Activated CD4-positive, alpha-beta memory T cell treated with anti-CD3 and anti-CD28 coated beads, Interleukin-2, amount 10 ng/mL, durations not matched to agents 7 days and 5 days (primary cell): ENCODE data around the gene IQCH. TPM values are rescaled to one million over a fixed set of nuclear protein-coding genes. Genes with fewer than 3 reads are reported as not detected.

Experiments
- CTCF ChIA-PET: fragments of 350-600 bp; sonication (Branson Sonifier 250); formaldehyde crosslinking; loops from one replicate; lab custom pipeline; 2021; ENCODE audit warnings: antibody characterized with exemption, inconsistent platforms; lab: Charles Lee
- POLR2A ChIA-PET: fragments of 350-600 bp; sonication (Branson Sonifier 250); formaldehyde crosslinking; loops from one replicate; lab custom pipeline; 2021; ENCODE audit warnings: antibody characterized with exemption; lab: Charles Lee
- DNase-seq: peaks from one replicate; pipeline ENCODE4 v3.0.0-alpha.2; 2020
- H3K27ac Mint-ChIP-seq: one replicate; pipeline ENCODE4 v1.8.0; 2021; ENCODE audit warnings: mild to moderate bottlenecking, mixed read lengths
- H3K27me3 Mint-ChIP-seq: one replicate; pipeline ENCODE4 v1.8.0; 2021; ENCODE audit warnings: mixed read lengths
- H3K36me3 Mint-ChIP-seq: one replicate; pipeline ENCODE4 v1.8.0; 2021; ENCODE audit warnings: low read depth, mixed read lengths
- H3K4me1 Mint-ChIP-seq: one replicate; pipeline ENCODE4 v1.8.0; 2021; ENCODE audit warnings: mixed read lengths
- H3K4me3 Mint-ChIP-seq: one replicate; pipeline ENCODE4 v1.8.0; 2021; ENCODE audit warnings: mild to moderate bottlenecking, mixed read lengths
- H3K9me3 Mint-ChIP-seq: one replicate; pipeline ENCODE4 v1.8.0; 2021; ENCODE audit warnings: mixed read lengths
- total RNA-seq, 2 experiments: library from RNA; stranded (reverse); gene quantifications; one replicate each; pipeline ENCODE4 v1.2.3, GENCODE V29; 2021

IQCH gene
- total RNA-seq, 2 experiments from 2014 or later: 0.78 to 0.98 TPM

GRCh38 chr15:67311731-67312130 lies 57.1 kb downstream of the IQCH start:
- Mint-ChIP-seq H3K36me3 (no peaks in the 10 kb centered on the region), H3K9me3 (no peaks in the 10 kb centered on the region), H3K27ac (no peak overlapping the region), H3K27me3 (peaks cover 6% of the 10 kb centered on the region), H3K4me3 (no peak overlapping the region), H3K4me1 (peaks cover 4% of the 10 kb centered on the region)
- ChIA-PET POLR2A (no interaction called here), CTCF (no interaction called here)
- DNase-seq: no peak

- no peak overlapping the region for H3K27ac Mint-ChIP-seq
- H3K27me3 Mint-ChIP-seq: peaks cover 14% of the 10 kb centered on the region
- H3K4me1 Mint-ChIP-seq: no peaks in the 10 kb centered on the region
- no peak overlapping the region for H3K4me3 Mint-ChIP-seq
- ChIA-PET CTCF (no interaction called here), POLR2A (no interaction called here)
- H3K36me3 Mint-ChIP-seq: no peaks in the 10 kb centered on the region
- DNase-seq: no peak
- H3K9me3 Mint-ChIP-seq: no peaks in the 10 kb centered on the region
These were observed 65.4 kb downstream of the IQCH start for GRCh38 chr15:67319961-67320360.

GRCh38 chr15:67321352-67321751 lies 66.8 kb downstream of the IQCH start:
- Mint-ChIP-seq H3K9me3 (no peaks in the 10 kb centered on the region), H3K27ac (no peak overlapping the region), H3K27me3 (peaks cover 15% of the 10 kb centered on the region), H3K36me3 (no peaks in the 10 kb centered on the region), H3K4me3 (no peak overlapping the region), H3K4me1 (no peaks in the 10 kb centered on the region)
- DNase-seq: no peak
- POLR2A ChIA-PET: no interaction called here
- CTCF ChIA-PET: no interaction called here

GRCh38 chr15:67322481-67322880 lies 67.9 kb downstream of the IQCH start:
- ChIA-PET POLR2A (no interaction called here), CTCF (interaction anchor here (0.7 kb wide), 1 partner anchor 84 kb away, joined by 3 read pairs; no protein-coding TSS in a partner anchor)
- Mint-ChIP-seq H3K4me1 (no peaks in the 10 kb centered on the region), H3K9me3 (no peaks in the 10 kb centered on the region), H3K27me3 (peaks cover 15% of the 10 kb centered on the region), H3K4me3 (no peak overlapping the region), H3K36me3 (no peaks in the 10 kb centered on the region), H3K27ac (no peak overlapping the region)
- DNase-seq: no peak

GRCh38 chr15:67327312-67327711 lies 72.7 kb downstream of the IQCH start:
- no peaks in the 10 kb centered on the region for H3K36me3 Mint-ChIP-seq
- no peak for DNase-seq
- CTCF ChIA-PET: interaction anchor here (0.8 kb wide), 1 partner anchor 734 kb away, joined by 3 read pairs; no protein-coding TSS in a partner anchor
- no peak overlapping the region for H3K27ac Mint-ChIP-seq
- H3K4me1 Mint-ChIP-seq: no peaks in the 10 kb centered on the region
- H3K4me3 Mint-ChIP-seq: no peak overlapping the region
- POLR2A ChIA-PET: no interaction called here
- H3K27me3 Mint-ChIP-seq: peaks cover 12% of the 10 kb centered on the region
- H3K9me3 Mint-ChIP-seq: no peaks in the 10 kb centered on the region

GRCh38 chr15:67327737-67328136 lies 73.2 kb downstream of the IQCH start:
- Mint-ChIP-seq H3K4me1 (no peaks in the 10 kb centered on the region), H3K9me3 (no peaks in the 10 kb centered on the region), H3K4me3 (no peak overlapping the region), H3K27ac (no peak overlapping the region), H3K27me3 (peaks cover 14% of the 10 kb centered on the region), H3K36me3 (no peaks in the 10 kb centered on the region)
- ChIA-PET POLR2A (no interaction called here), CTCF (interaction anchor here (1.0 kb wide), 1 partner anchor 425 kb away, joined by 3 read pairs; no protein-coding TSS in a partner anchor)
- DNase-seq: no peak

GRCh38 chr15:67329984-67330733 lies 75.6 kb downstream of the IQCH start:
- CTCF ChIA-PET: interaction anchor here (0.9 kb wide), 1 partner anchor 127 kb away, joined by 3 read pairs; no protein-coding TSS in a partner anchor
- no peaks in the 10 kb centered on the region for H3K4me1 Mint-ChIP-seq
- H3K27me3 Mint-ChIP-seq: peaks cover 14% of the 10 kb centered on the region
- no peaks in the 10 kb centered on the region for H3K9me3 Mint-ChIP-seq
- H3K36me3 Mint-ChIP-seq: no peaks in the 10 kb centered on the region
- no peak overlapping the region for H3K27ac Mint-ChIP-seq
- POLR2A ChIA-PET: no interaction called here
- no peak overlapping the region for H3K4me3 Mint-ChIP-seq
- DNase-seq: no peak

- peaks cover 2% of the 10 kb centered on the region for H3K4me1 Mint-ChIP-seq
- no peak overlapping the region for H3K4me3 Mint-ChIP-seq
- no peaks in the 10 kb centered on the region for H3K36me3 Mint-ChIP-seq
These were observed 77.1 kb downstream of the IQCH start for GRCh38 chr15:67331676-67332075.

GRCh38 chr15:67335026-67335425 lies 80.4 kb downstream of the IQCH start:
- H3K4me1 Mint-ChIP-seq: peaks cover 2% of the 10 kb centered on the region
- peaks cover 8% of the 10 kb centered on the region for H3K27me3 Mint-ChIP-seq
- ChIA-PET POLR2A (no interaction called here), CTCF (no interaction called here)
- no peaks in the 10 kb centered on the region for H3K36me3 Mint-ChIP-seq
- H3K4me3 Mint-ChIP-seq: no peak overlapping the region
- DNase-seq: no peak
- no peaks in the 10 kb centered on the region for H3K9me3 Mint-ChIP-seq
- H3K27ac Mint-ChIP-seq: no peak overlapping the region

More at GRCh38 chr15:67331676-67332075, 77.1 kb downstream of the IQCH start:
- Mint-ChIP-seq H3K9me3 (no peaks in the 10 kb centered on the region), H3K27ac (no peak overlapping the region), H3K27me3 (peaks cover 12% of the 10 kb centered on the region)
- POLR2A ChIA-PET: no interaction called here
- CTCF ChIA-PET: no interaction called here
- DNase-seq: no peak

GRCh38 chr15:67335534-67336222 lies 81.1 kb downstream of the IQCH start:
- Mint-ChIP-seq H3K4me1 (peaks cover 2% of the 10 kb centered on the region), H3K4me3 (no peak overlapping the region)

GRCh38 chr15:67340630-67341029 lies 86.0 kb downstream of the IQCH start:
- peaks cover 1% of the 10 kb centered on the region for H3K27me3 Mint-ChIP-seq
- H3K27ac Mint-ChIP-seq: no peak overlapping the region
- no peaks in the 10 kb centered on the region for H3K36me3 Mint-ChIP-seq
- no peak overlapping the region for H3K4me3 Mint-ChIP-seq
- CTCF ChIA-PET: interaction anchor here (0.6 kb wide), 1 partner anchor 58 kb away, joined by 4 read pairs; no protein-coding TSS in a partner anchor
- no peaks in the 10 kb centered on the region for H3K9me3 Mint-ChIP-seq
- POLR2A ChIA-PET: no interaction called here
- no peak for DNase-seq
- no peaks in the 10 kb centered on the region for H3K4me1 Mint-ChIP-seq

More at GRCh38 chr15:67335534-67336222, 81.1 kb downstream of the IQCH start:
- ChIA-PET CTCF (no interaction called here), POLR2A (no interaction called here)
- Mint-ChIP-seq H3K27me3 (peaks cover 7% of the 10 kb centered on the region), H3K27ac (no peak overlapping the region), H3K36me3 (no peaks in the 10 kb centered on the region), H3K9me3 (no peaks in the 10 kb centered on the region)
- DNase-seq: no peak

- CTCF ChIA-PET: no interaction called here
- Mint-ChIP-seq H3K36me3 (no peaks in the 10 kb centered on the region), H3K27me3 (peaks cover 1% of the 10 kb centered on the region), H3K4me1 (no peaks in the 10 kb centered on the region), H3K27ac (no peak overlapping the region), H3K4me3 (no peak overlapping the region), H3K9me3 (no peaks in the 10 kb centered on the region)
- POLR2A ChIA-PET: no interaction called here
- no peak for DNase-seq
These were observed 87.0 kb downstream of the IQCH start for GRCh38 chr15:67341539-67341938.

- H3K27me3 Mint-ChIP-seq: peaks cover 5% of the 10 kb centered on the region
- H3K9me3 Mint-ChIP-seq: peaks cover 6% of the 10 kb centered on the region
- H3K36me3 Mint-ChIP-seq: peaks cover 2% of the 10 kb centered on the region
- no peaks in the 10 kb centered on the region for H3K4me1 Mint-ChIP-seq
- ChIA-PET POLR2A (no interaction called here), CTCF (no interaction called here)
- DNase-seq: no peak
- H3K27ac Mint-ChIP-seq: no peak overlapping the region
- H3K4me3 Mint-ChIP-seq: no peak overlapping the region
These were observed 88.6 kb downstream of the IQCH start for GRCh38 chr15:67343206-67343605.
